Muscle layer of duodenum (tissue), 2 donors: ENCODE measurements around the gene LCE1A.

Source experiments
- H3K27ac ChIP-seq: one replicate; pipeline ENCODE4 v1.7.0; 2013; ENCODE audit warnings: mild to moderate bottlenecking, low read length
- H3K27me3 ChIP-seq: one replicate; pipeline ENCODE4 v1.7.0; 2013; ENCODE audit warnings: low read depth, mild to moderate bottlenecking, control low read depth, low read length
- H3K36me3 ChIP-seq, 2 donors: one replicate each; pipeline ENCODE4 v1.7.0; 2013; ENCODE audit warnings: low read length in 2 of 2, control low read depth in 1 of 2, mild to moderate bottlenecking in 1 of 2; ENCODE audit not compliant: insufficient read depth in 2 of 2, control insufficient read depth in 1 of 2
- H3K4me1 ChIP-seq, 2 donors: one replicate each; pipeline ENCODE4 v1.7.0; 2013; ENCODE audit warnings: low read length in 2 of 2, mild to moderate bottlenecking in 2 of 2, control low read depth in 1 of 2, moderate library complexity in 1 of 2; ENCODE audit not compliant: insufficient read depth in 2 of 2, control insufficient read depth in 1 of 2
- H3K4me3 ChIP-seq, 2 donors: one replicate each; pipeline ENCODE4 v1.7.0; 2013; ENCODE audit warnings: low read length in 2 of 2, low read depth in 1 of 2, mild to moderate bottlenecking in 1 of 2
- H3K9me3 ChIP-seq, 2 donors: one replicate each; pipeline ENCODE4 v1.7.0; 2013; ENCODE audit warnings: low read length in 2 of 2, control low read depth in 1 of 2, mild to moderate bottlenecking in 1 of 2; ENCODE audit not compliant: control insufficient read depth in 1 of 2
- donor health status: healthy.

LCE1A gene

DNA sequence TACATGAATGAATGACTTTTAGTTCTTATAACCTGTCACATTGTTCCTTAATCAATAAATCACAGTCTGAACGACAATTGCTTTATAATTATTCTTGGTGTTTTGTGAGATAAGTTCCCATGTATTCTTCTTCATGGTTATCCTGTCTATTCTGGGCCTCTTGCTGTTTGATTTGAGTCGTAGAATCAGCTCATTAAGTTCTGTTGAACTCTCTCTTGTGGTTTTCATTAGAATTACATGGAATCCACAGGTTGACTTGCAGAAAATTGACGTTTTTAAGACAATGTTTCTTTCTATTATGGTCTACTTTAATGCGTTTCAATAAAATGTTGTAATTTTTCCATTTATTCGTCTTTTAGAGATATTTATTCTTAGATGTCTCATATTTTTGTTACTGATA lies 4.0 kb upstream of the LCE1A start:
- Histone ChIP-seq H3K27ac (no peak overlapping the region), H3K27me3 (no peaks in the 10 kb centered on the region), H3K9me3 (no peaks in the 10 kb centered on the region), H3K4me1 (no peaks in the 10 kb centered on the region), H3K4me3 (no peak overlapping the region), H3K36me3 (no peaks in the 10 kb centered on the region)

DNA sequence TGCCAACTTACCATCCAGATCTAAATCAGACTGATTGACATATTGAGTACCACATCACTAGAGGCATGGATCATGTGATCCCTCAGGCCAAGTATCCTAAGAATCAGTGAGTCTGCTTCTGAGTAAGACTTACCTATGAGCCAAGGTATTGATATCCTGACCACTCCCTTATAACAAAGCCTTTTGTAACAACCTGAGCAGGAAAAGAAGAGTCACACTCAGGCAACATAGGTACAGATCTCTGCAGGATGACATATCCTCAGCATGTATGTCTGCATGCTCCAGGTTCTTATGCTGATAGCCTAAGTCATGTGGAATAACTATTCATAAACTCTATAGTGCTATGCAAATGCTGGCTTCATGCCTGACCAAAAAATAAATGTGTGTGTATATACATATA lies 2.3 kb upstream of the LCE1A start:
- no peak overlapping the region for H3K27ac ChIP-seq
- H3K9me3 ChIP-seq: no peaks in the 10 kb centered on the region
- H3K36me3 ChIP-seq: no peaks in the 10 kb centered on the region
- no peaks in the 10 kb centered on the region for H3K27me3 ChIP-seq
- no peaks in the 10 kb centered on the region for H3K4me1 ChIP-seq
- no peak overlapping the region for H3K4me3 ChIP-seq

DNA sequence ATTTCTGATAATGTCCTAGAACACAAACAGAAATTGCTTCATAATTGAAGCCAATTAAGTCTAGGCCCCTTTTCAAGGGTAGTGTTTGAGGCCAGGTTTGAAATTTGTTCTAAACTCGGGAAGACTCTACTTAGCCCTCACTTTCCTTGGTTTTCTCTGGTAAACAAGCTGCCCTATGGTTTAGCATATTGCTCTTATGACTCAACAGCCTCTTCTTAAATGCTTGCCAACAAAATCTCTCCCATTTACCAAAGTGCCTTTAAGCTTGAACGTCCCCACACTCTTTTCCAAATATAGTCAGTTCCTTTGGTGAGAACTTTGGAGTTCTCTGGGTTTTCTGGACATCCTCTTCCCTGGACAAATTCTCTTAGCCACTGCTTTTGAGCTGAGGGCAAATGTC lies 9.6 kb downstream of the LCE1A start:
- no peaks in the 10 kb centered on the region for H3K27me3 ChIP-seq
- H3K9me3 ChIP-seq: no peaks in the 10 kb centered on the region
- H3K4me3 ChIP-seq: no peak overlapping the region
- H3K27ac ChIP-seq: no peak overlapping the region
- no peaks in the 10 kb centered on the region for H3K4me1 ChIP-seq
- no peaks in the 10 kb centered on the region for H3K36me3 ChIP-seq

DNA sequence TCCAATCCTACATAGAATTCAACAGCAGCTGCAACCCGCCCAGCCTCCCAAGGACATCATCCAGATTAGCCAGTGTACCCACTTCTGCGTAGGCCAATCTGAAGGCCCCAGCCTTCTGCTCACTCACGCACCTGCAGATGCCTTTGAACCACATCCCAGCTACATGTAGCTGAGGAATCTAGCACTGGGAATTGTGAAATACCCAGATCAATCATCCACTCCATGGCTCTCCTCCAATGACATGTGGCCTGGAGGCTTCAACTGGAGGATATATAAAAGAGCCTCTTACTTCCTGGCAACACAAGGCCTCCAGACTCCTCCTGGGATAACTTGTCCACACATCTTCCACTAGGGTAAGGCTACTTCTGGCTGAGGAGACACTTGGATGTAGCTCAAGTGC lies 15.3 kb downstream of the LCE1A start, which contains the start of gene LCE6A:
TSS of gene LCE6A (plus strand) at position 301 of the 400 bp plus-strand sequence. CDS start 665 bp downstream, outside the sequence.
- H3K4me1 ChIP-seq: no peaks in the 10 kb centered on the region

DNA sequence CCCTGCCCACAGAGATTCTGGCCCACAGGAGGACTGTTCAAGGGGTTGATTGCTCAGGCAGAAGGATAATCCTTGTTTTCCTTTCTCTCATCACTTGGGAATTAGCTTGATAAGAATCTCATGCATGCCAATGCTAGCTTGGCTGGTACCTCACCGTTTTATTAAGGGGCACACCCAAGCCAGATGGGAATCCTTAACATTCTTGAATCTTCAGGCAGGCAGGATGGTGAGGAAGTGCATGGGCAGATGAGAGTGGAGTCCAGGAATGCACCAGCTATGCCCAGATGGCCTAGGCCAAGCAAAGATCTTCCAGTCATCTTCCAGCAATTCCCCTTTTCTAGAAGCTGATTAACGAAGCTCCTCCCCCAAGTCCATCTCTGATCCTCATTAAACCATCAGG lies 28.4 kb downstream of the LCE1A start:
- no peak overlapping the region for H3K4me3 ChIP-seq
- H3K36me3 ChIP-seq: no peaks in the 10 kb centered on the region
- H3K27ac ChIP-seq: no peak overlapping the region
- no peaks in the 10 kb centered on the region for H3K4me1 ChIP-seq
- no peaks in the 10 kb centered on the region for H3K27me3 ChIP-seq
- H3K9me3 ChIP-seq: no peaks in the 10 kb centered on the region

More for the DNA sequence above, 15.3 kb downstream of the LCE1A start, which contains the start of gene LCE6A:
- Histone ChIP-seq H3K36me3 (no peaks in the 10 kb centered on the region), H3K9me3 (no peaks in the 10 kb centered on the region), H3K27me3 (no peaks in the 10 kb centered on the region), H3K4me3 (no peak within 1 kb of the TSS), H3K27ac (no peak within 1 kb of the TSS)

DNA sequence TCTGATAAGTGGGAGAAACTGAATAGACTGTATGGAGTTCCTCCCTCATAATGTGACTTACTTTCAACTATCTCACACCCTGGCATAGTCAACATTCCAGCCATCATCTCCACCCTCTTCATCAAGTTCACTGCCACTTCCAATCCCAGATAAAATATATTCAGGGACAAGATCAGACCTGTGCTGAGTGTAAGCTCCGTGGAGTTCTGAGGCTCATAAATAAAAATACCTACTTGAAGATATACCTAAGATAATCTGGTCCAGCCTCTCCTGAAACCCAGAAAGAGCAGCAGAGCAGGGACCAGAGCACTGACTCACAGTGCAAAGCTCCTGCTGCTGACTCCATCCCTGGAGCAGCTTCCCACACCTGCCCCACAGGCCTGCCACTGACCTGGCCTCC lies 30.8 kb downstream of the LCE1A start:
- H3K4me1 ChIP-seq: peaks cover 0 to 6% of the 10 kb centered on the region in 2 donors
- no peaks in the 10 kb centered on the region for H3K36me3 ChIP-seq
- H3K4me3 ChIP-seq: no peak overlapping the region
- no peak overlapping the region for H3K27ac ChIP-seq
- no peaks in the 10 kb centered on the region for H3K27me3 ChIP-seq
- no peaks in the 10 kb centered on the region for H3K9me3 ChIP-seq

- H3K27ac ChIP-seq: no peak within 1 kb of the TSS
- no peaks in the 10 kb centered on the region for H3K36me3 ChIP-seq
- H3K4me3 ChIP-seq: no peak within 1 kb of the TSS
- H3K4me1 ChIP-seq: peaks cover 0 to 6% of the 10 kb centered on the region in 2 donors
- no peaks in the 10 kb centered on the region for H3K9me3 ChIP-seq
- no peaks in the 10 kb centered on the region for H3K27me3 ChIP-seq
These were observed 32.4 kb downstream of the LCE1A start, which contains the start of gene LCE7A for GRCh38 chr1:152859696-152860095. LCE7A (plus strand) TSS chr1:152859996; CDS start chr1:152860698, 702 bp downstream.

DNA sequence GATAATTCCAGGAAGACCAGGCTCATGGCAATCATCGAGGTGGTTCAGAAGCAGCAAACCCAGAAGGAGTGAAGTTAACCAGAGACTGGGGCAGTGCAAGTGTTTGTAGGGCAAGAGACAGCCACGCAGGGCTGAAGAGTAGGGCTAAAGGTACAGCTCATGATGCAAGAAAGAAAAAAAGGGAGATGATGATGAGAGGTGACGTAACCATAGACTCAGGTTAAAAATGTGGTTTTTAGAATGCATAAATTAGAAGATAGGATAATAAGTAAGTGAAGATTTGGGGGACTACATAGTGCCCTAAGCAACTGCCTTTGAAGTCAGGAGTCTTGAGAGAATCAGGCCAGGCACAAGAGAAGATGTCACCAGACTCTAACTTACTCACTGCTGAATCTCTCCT lies 32.9 kb downstream of the LCE1A start:
- Histone ChIP-seq H3K9me3 (no peaks in the 10 kb centered on the region), H3K27me3 (no peaks in the 10 kb centered on the region), H3K4me1 (peaks cover 0 to 6% of the 10 kb centered on the region in 2 donors), H3K27ac (no peak overlapping the region), H3K4me3 (no peak overlapping the region), H3K36me3 (no peaks in the 10 kb centered on the region)

- Histone ChIP-seq H3K9me3 (no peaks in the 10 kb centered on the region), H3K4me3 (no peak overlapping the region), H3K27me3 (no peaks in the 10 kb centered on the region), H3K36me3 (no peaks in the 10 kb centered on the region), H3K4me1 (peaks cover 0 to 6% of the 10 kb centered on the region in 2 donors), H3K27ac (no peak overlapping the region)
These were observed 34.1 kb downstream of the LCE1A start for GRCh38 chr1:152861374-152861773.

DNA sequence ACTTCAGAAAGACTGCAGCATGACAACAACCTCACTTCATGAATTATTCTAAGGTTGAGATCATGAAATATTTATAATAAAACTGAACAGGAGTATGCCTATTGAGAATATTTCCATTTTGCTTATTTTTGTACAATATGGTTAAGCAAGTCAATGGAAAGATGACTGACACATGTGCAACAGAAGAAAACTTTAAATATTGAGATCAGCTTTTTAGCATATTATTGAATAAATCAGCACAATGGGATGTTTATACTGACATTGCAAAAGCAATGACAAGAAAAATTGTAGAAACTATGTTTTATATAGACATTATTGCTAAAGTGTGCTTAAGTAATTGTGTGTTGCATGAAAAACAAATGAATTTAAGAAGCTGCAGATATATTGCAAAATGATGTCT lies 37.2 kb downstream of the LCE1A start:
- Histone ChIP-seq H3K27ac (no peak overlapping the region), H3K27me3 (no peaks in the 10 kb centered on the region), H3K9me3 (no peaks in the 10 kb centered on the region), H3K4me1 (peaks cover 0 to 6% of the 10 kb centered on the region in 2 donors), H3K36me3 (no peaks in the 10 kb centered on the region), H3K4me3 (no peak overlapping the region)

DNA sequence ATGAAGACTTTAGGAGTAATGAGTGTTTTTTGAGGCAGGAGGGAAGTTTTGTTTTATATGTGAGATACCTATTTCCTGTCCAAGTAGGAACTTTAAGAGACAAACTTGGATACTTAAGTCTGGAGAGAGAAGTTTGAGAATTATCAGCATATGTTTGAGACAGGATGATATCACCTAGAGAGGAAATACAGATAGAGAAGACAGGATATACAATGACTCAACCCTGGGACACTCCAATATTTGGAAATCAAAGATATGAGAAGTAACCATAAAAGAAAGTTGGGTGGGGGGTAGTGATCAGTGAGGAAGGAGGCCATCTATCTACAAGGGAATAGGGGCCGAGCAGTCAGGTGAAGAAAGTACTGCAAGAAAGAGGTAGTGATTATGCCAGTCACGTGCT lies 39.0 kb downstream of the LCE1A start:
- Histone ChIP-seq H3K27me3 (no peaks in the 10 kb centered on the region), H3K4me1 (peaks cover 0 to 6% of the 10 kb centered on the region in 2 donors), H3K4me3 (no peak overlapping the region), H3K9me3 (no peaks in the 10 kb centered on the region), H3K27ac (no peak overlapping the region), H3K36me3 (no peaks in the 10 kb centered on the region)

DNA sequence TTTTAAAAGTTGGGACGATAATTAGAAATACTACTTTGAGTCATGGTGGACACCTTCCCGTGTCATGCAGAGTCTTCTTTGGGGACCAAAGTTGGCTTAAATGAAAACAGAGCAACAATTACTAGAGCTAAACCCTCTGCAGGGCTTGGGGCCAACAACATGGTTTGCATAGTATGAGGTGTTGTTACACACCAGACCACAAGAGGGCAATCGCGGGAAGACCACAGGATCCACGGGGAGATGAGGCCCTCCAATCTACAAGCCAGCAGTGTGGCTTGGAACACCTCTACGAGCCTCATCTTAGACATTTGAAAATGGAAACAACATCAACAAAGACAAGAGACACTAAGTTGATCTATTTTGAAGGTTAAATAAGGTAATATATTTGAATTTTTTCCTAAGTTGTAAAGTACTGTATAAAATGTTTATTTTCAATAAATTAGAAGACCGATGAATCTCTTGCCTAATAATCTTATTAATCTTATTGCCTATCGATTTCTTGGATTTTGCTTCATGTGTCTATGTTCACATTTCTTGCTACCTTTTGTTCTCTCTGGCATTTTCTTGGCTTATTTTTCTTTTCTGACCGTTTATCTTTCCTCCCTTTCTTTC lies 42.6 kb downstream of the LCE1A start:
- H3K4me3 ChIP-seq: no peak overlapping the region
- H3K4me1 ChIP-seq: no peaks in the 10 kb centered on the region
- H3K27ac ChIP-seq: no peak overlapping the region
- no peaks in the 10 kb centered on the region for H3K36me3 ChIP-seq
- H3K9me3 ChIP-seq: no peaks in the 10 kb centered on the region
- H3K27me3 ChIP-seq: no peaks in the 10 kb centered on the region
